ENCODE measurements around the gene TRAF3IP3.
"Not testable (repeated sequence)": the region's sequence is repeated elsewhere in the genome, so short reads cannot be mapped to it uniquely, and the experiment has no call there.

The TRAF3IP3 gene

GRCh38 chr1:209768354-209768774 is 12.5 kb downstream of the TRAF3IP3 start:
- peak; percentile 89 for DNase-seq (ENCODE audit: low spot score)

DNA sequence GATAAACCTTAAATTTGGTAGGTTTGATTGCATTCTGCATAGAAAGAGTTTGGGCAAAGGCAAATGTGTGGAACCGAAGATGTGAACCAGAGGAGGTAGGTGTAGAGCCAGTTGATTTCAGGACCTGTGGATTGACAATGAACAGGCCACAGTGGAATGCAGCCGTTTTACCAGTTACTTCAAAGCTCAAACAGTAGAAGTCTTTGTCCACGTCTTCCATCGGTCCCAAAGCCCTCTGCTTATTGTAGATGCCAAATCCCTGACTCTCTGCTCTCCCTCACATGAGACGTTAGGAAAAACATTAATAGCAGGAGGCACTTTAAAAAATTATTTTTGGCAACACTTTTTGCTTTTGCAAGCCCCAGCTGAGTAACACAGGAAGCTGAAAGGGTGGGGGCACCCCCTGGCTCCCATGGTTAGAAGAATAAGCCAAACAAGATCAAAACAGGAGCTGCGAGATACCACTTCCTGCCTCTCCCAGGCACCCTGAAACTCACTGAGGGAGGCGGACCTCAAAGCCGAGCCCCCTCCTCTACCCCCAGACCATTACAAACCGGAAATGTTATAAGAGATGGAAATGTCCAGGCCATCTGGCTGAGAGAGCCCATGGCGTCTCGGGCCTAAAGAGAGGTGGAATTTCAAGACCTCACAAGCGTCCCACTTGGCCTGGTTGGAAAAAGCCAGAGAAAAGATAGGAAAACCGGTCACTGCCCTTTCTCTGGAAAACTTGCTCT is 13.5 kb downstream of the TRAF3IP3 start:
- peak; percentile 85 for DNase-seq (ENCODE audit: low spot score)

GRCh38 chr1:209769971-209770370 is 14.1 kb downstream of the TRAF3IP3 start:
- DNase-seq (ENCODE audit: low spot score) = peak; percentile 20

DNA sequence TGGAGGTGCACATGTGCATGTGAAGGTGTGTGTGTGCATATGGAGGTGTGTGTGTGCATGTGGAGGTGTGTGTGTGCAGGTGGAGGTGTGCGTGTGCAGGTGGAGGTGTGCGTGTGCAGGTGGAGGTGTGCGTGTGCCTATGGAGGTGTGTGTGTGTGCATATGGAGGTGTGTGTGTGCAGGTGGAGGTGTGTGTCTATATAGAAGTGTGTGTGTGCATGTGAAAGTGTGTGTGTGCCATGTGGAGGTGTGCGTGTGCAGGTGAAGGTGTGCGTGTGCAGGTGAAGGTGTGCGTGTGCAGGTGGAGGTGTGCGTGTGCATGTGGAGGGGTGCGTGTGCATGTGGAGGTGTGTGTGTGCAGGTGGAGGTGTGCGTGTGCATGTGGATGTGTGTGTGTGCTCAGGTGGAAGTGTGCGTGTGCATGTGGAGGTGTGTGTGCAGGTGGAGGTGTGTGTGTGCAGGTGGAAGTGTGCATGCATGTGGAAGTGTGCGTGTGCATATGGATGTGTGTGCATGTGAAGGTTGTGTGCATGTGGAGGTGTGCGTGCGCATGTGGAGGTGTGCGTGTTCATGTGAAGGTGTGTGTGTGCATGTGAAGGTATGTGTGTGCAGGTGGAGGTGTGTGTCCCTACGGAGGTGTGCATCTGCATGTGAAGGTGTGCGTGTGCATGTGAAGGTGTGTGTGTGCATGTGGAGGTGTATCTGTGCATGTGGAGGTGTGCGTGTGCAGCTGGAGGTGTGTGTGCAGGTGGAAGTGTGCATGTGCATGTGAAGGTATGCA is 15.0 kb downstream of the TRAF3IP3 start:
- DNase-seq (ENCODE audit: low spot score) = no peak

DNA sequence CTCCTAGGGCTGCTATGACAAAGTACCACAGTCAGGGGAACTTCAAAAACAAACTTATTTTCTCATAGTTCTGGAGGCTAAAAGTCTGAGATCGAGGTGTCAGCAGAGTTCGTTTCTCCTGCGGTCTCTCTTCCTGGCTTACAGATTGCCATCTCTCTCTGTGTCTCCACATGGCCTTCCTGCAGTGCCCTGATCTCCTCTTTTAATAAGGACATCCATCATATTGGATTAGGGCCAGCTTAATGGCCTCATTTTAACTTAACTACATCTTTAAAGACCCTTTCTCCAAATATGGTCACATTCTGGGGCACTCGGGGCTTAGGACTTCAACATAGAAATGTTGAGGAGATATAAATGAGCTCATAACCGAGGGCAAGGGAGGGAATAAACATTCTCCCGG is 16.3 kb downstream of the TRAF3IP3 start:
- no peak for DNase-seq (ENCODE audit: low spot score)

DNA sequence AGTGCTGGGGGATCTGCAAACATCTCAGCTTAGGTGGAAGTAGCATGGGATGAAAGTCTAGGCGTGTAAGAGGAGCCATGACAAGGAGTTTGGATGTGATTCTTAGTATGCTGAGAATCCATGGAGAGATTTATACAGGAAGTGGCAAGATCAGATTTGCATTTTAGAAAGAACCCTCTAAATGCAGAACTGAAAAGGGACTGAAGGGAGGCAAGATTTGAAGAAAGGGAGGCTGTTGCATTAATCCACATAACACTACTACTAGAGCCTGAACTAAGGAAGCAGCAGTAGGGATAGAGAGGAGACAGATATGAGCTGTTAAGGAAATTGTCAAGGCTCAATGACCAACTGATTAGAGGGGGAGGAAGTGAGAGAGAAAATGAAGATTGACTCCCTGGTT is 18.7 kb downstream of the TRAF3IP3 start:
- no peak for DNase-seq (ENCODE audit: low spot score)

DNA sequence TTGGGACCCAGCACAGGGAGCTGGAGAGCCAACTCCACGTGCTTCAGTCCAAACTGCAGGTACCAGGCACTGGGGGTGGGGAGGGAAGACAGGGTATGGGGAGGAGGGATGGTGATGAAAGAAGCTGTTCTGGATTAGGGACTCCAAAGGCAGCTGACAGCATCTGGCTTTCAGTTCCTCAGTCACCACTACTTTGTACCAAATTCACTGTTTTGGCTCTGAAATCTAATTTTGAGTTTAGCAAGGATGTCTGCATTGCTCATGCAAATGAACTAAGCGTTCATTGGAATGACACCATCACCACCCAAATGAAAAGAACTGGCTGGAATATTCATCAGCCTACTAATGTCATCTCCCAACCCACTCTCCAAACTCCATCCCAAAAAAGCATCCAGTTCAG is 19.8 kb downstream of the TRAF3IP3 start:
- DNase-seq (ENCODE audit: low spot score) = no peak

DNA sequence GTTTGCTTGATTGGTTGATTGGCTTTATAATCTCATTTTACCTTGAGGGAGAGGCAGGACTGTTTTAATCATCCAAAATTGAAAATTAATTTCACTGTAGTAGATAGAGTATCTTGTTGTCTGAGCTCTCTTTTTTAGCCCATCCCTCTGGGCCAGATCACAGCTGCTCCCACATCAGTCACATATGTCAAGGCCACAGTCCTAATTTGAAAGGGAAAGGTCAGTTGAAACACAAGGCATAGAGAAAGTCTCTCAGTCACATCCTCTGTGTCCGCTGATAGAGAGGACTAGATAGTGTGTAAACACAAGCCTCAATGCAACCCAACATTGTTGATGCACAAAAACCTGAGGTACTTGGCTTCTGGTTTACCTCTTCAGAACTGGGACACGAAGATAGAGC is 21.7 kb downstream of the TRAF3IP3 start:
- no peak for DNase-seq (ENCODE audit: low spot score)

DNA sequence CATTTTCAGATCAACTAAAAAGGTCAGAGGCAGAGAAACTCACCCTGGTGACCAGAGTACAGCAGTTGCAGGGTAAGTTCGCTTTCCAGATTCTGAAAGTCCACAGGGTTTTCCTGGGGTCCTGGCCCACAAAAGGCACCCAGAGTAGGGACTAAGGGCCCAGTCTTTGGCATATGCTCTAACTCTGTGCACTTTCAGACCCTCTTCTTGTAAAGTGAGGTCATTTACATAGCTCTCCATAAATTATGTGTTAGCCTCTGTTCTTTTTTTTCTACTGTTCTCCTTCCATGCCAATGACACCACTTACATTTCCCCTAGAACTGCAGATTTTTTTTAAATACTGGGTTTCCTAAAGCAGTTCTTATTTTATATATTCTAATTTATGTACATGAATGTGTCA is 22.2 kb downstream of the TRAF3IP3 start:
- no peak for DNase-seq (ENCODE audit: low spot score)

DNA sequence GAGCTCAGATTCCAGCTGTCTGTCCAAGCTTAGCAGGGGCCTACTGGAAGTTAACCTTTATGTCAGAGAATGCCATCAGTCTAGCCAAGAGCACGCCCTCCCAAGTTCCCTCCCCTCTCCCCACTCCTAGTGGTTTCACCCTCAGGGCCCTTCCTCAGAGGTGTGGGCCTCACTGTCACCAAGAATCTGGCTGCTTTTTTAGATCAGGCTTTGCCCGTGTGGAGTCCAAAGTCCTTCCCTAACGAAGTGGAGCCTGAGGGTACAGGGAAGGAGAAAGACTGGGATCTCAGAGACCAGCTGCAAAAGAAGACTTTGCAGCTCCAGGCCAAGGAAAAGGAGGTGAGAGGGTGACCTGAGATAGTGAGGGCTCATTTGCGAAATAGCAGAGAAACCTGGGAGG is 24.4 kb downstream of the TRAF3IP3 start:
- no peak for DNase-seq (ENCODE audit: low spot score)

DNA sequence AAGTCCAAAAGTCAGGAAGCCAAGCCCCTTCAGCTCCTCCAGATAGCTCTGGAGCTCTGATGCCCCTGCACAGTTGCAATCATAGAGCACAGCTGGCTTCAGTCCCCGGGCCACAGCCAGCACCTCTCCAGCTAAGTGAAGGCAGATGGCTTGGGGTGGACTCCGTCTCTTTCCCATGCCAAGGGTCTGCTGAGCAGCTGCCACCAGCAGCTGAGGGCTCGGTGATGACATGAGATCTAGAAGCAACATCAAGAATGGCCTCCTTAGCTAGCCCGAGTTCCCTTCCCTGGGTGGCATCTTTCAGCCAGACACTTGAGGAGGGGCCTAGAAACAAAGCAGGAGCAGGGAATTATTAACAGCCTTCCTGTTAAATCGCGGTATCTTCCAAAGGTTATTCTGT is 27.5 kb downstream of the TRAF3IP3 start:
- DNase-seq (ENCODE audit: low spot score) = no peak

DNA sequence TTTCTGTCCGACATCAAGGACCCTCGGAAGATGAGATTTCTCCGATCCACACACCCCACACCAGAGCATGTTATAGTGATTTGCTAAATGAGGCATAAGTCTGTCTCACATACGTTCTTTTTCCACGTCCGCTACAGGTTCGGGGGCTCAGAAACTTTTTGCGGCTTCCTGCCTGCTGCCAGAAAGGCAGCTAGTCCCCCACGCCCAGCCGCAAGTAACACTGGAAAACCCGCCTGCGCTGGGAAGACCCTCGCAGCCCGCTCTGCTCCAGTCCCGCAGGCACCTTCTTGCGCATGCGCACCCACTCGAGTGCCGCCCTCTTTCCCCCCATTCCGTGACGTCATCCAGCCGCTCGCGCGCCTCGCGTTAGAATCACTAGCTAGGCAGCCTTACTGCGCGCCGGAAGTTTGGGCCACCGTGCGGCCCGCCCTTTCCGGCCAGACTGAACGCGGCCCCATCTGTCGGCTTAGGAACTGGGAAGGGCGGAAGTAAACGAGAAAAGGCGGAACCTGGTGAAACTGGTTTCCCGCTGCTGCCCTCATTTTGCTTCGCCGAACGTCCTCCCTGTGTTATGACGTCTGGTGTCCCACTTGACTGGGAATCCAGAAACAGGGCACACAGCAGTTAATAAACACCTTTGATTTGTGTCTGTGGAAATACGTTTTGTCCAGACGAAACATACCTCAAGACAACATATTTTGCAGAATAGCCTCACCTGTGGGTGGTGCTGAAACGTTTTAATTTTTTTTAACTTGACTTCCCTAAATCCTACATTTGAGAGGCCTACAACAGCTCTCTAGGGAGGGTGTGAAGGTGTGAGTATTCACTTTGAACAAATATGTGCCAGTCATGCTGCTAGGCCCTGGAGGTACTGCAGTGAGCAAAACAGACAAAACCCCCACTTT is 28.7 kb downstream of the TRAF3IP3 start, which contains the start of gene C1orf74:
TSS of gene C1orf74 (minus strand) at position 295 of the 905 bp plus-strand sequence. CDS start 925 bp downstream, outside the sequence.
- DNase-seq (ENCODE audit: low spot score) = peak; percentile 98

DNA sequence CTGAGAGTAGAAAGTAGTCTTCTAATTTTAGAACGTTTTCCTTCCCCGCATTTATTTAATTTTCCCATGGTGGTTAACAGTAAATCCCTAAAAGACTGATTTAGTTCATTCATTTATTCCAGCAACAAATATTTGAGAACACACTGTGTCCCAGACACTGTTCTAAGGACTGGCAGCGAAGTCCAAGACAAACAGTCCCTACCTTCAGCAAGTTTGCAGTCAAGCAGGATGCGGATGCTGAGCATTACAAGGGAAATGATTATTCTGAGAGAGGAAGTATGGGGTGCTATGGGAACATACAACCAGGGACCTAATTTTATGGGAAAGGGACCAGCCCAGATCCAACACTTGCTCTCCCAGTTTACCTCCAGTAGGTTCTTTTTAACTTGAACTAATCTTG is 29.7 kb downstream of the TRAF3IP3 start:
- no peak for DNase-seq (ENCODE audit: low spot score)

- DNase-seq (ENCODE audit: low spot score) = no peak
These were observed 30.3 kb downstream of the TRAF3IP3 start for GRCh38 chr1:209786146-209786545.

DNA sequence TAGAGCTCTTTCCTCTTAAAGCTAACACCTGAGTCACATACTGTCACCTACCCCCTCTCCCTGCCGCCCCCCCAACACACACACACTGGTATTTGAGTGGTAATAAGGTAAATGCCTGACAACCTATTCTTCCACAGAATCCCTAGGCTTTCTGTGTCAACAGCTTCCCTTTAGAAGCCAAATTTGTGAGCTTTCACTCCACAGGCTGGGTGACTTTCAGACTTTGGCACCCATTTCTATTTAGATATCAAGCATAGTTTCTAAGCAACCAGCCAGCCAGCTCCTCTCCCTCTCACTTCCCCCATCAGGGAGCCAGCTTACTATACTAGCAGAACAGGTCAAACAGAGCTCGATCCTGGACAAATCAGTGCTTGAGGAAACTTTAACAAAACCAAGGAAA is 31.7 kb downstream of the TRAF3IP3 start:
- DNase-seq (ENCODE audit: low spot score) = no peak

DNA sequence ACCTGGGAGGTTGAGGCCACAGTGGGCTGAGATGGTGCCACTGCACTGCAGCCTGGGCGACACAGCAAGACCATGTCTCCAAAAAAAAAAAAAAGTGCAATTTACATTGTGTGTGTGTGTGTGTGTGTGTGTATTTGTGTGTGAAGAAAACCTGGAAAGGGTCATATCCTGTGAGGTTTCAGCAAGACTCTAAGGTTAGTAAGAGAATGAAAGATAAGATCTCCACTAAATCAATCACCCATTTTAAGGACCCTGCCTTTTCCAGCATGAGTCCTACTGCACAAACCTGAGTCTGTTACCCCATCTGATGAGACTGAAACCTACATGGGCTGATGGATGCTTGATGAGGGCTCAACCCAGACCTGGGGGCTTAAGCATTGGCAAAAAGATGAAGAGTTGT is 33.4 kb downstream of the TRAF3IP3 start:
- no peak for DNase-seq (ENCODE audit: low spot score)

- DNase-seq (ENCODE audit: low spot score) = no peak
These were observed 34.7 kb downstream of the TRAF3IP3 start for GRCh38 chr1:209790286-209791193.

- no peak for DNase-seq (ENCODE audit: low spot score)
These were observed 36.1 kb downstream of the TRAF3IP3 start for GRCh38 chr1:209791920-209792319.

GRCh38 chr1:209793711-209794110 is 37.9 kb downstream of the TRAF3IP3 start:
- not testable (repeated sequence) for DNase-seq (ENCODE audit: low spot score)

- DNase-seq (ENCODE audit: low spot score) = no peak
These were observed 42.3 kb downstream of the TRAF3IP3 start for GRCh38 chr1:209797978-209798639.

Measured in CD4-positive, alpha-beta T cell treated with Interleukin-2 at 100 ng/mL for 4 hours (primary cell).